BE2C (cell line): ENCODE data around the gene SEC16A.

Source experiments
- DNase-seq: peaks from one replicate; pipeline ENCODE4 v3.0.0-alpha.2; 2020
- H3K27me3 ChIP-seq: fragments of 250-450 bp; sonication (Bioruptor Pico); 2 replicates; pipeline ENCODE4 v1.5.1; 2020; ENCODE audit warnings: mild to moderate bottlenecking
- H3K36me3 ChIP-seq: fragments of 250-450 bp; sonication (Bioruptor Pico); 2 replicates; pipeline ENCODE4 v1.5.1; 2020; ENCODE audit warnings: mild to moderate bottlenecking
- H3K4me1 ChIP-seq: fragments of 250-450 bp; sonication (Bioruptor Pico); 2 replicates; pipeline ENCODE4 v1.5.1; 2020
- H3K4me3 ChIP-seq: 2 replicates; pipeline ENCODE4 v1.5.1; 2011; ENCODE audit warnings: low read depth, low read length
- H3K9me3 ChIP-seq: fragments of 250-450 bp; sonication (Bioruptor Pico); 2 replicates; pipeline ENCODE4 v1.5.1; 2020
- CTCF ChIP-seq: IDR thresholded peaks from 2 replicates; pipeline ENCODE4 v1.5.1; 2012; ENCODE audit warnings: mild to moderate bottlenecking, low read depth, low read length

SEC16A gene

GRCh38 chr9:136463578-136463977, 19.3 kb downstream of the SEC16A start:
- H3K4me1 ChIP-seq, result no peaks in the 10 kb centered on the region
- no peak for DNase-seq
- H3K36me3 ChIP-seq, result peaks cover 88% of the 10 kb centered on the region
- no peak for TF ChIP-seq CTCF
- no peak overlapping the region for H3K4me3 ChIP-seq
- H3K9me3 ChIP-seq, result no peaks in the 10 kb centered on the region
- H3K27me3 ChIP-seq, result no peaks in the 10 kb centered on the region

DNA sequence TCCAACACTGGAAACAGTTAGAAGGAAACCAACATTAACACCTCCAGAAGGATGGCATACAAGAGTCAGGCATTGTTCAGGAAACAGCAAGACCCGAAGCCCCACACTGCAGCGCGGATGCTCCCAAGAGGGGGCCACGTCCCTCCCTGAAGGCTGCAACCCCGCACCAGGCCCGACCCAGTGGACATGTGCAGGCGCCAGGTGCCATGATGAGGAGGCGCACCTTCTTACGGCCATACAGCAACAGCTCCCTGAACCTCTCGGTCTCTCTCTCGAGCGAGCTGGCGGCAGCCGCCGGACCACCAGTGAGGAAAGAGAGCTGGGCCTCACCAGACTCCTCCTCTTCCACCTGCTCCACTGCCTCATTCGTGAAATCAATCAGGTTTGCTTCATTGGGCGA, 20.2 kb downstream of the SEC16A start:
- H3K9me3 ChIP-seq, result no peaks in the 10 kb centered on the region
- no peaks in the 10 kb centered on the region for H3K27me3 ChIP-seq
- H3K4me1 ChIP-seq, result no peaks in the 10 kb centered on the region
- peaks cover 82% of the 10 kb centered on the region for H3K36me3 ChIP-seq
- TF ChIP-seq CTCF, result no peak
- no peak for DNase-seq
- no peak overlapping the region for H3K4me3 ChIP-seq

DNA sequence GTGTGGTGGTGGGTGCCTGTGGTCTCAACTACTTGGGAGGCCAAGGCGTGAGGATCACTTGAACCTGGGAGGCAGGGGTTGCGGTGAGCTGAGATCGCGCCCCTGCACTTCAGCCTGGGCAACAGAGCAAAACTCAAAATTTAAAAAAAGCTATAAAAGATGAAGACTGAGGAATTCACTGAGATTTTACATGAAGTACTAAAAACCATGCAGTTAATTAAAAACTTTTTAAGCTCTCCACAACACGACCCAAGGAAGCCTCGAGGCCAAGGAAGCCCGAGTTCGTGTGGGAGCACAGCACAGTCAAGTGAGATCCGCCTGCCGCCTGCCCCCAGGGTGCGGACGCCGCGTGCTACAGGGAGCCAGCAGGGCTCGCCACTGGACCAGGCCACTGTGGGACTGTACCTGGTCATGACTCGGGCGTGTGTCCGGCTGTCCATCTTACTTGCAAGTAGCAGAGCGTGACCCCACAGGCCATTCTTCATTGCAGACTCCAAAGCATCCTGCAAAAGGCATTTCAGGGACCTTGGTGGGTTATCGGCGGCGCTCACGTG, 22.0 kb downstream of the SEC16A start:
- no peak overlapping the region for H3K4me3 ChIP-seq
- peaks cover 85% of the 10 kb centered on the region for H3K36me3 ChIP-seq
- no peaks in the 10 kb centered on the region for H3K27me3 ChIP-seq
- no peak for DNase-seq
- no peak for TF ChIP-seq CTCF
- no peaks in the 10 kb centered on the region for H3K9me3 ChIP-seq
- H3K4me1 ChIP-seq, result no peaks in the 10 kb centered on the region

DNA sequence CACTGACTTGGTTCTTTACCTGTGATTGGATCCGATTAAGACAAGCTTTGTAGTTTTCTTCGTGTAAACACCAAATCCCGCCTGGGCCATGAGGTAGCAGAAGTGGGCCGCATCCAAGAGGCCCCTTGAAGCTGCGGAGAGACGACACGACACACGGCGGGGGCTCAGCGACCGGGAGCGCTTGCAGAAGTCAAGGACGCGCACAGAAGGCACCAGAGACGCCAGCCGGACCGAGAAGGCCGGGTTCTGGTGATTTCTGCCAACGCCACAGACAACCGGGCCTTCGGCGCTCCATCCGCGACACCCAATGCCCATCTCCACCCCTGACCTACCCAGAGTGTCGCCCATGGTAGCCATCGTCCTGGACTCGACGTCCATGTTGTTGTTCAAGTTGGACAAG, 23.4 kb downstream of the SEC16A start:
- H3K9me3 ChIP-seq, result no peaks in the 10 kb centered on the region
- H3K36me3 ChIP-seq, result peaks cover 80% of the 10 kb centered on the region
- TF ChIP-seq CTCF, result no peak

DNA sequence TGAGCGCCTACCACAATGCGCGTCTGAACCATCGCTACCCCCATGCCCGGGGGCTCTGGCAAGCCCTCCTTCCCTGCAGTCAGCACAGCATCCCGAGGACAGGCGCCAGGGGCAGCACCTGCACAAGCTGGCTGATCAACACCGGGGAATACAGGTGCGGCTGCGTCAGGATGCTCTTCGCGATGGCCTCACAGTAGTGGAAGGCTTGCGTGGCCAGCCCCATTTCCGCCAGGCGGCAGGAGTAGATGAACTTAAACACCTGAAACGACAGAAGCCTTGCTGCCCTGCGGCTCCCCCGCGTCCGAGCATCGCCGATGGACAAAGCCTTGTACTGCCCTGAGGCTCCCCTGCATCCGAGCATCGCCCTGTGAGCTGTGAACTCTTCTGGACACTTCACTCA, 25.5 kb downstream of the SEC16A start:
- no peak overlapping the region for H3K4me3 ChIP-seq
- H3K27me3 ChIP-seq, result no peaks in the 10 kb centered on the region
- peaks cover 71% of the 10 kb centered on the region for H3K36me3 ChIP-seq
- no peaks in the 10 kb centered on the region for H3K4me1 ChIP-seq
- no peaks in the 10 kb centered on the region for H3K9me3 ChIP-seq
- no peak for TF ChIP-seq CTCF
- DNase-seq, result no peak

More for the DNA sequence above, 23.4 kb downstream of the SEC16A start:
- Histone ChIP-seq H3K4me3 (no peak overlapping the region), H3K4me1 (no peaks in the 10 kb centered on the region), H3K27me3 (no peaks in the 10 kb centered on the region)
- DNase-seq, result no peak

- no peak overlapping the region for H3K4me3 ChIP-seq
- no peak for TF ChIP-seq CTCF
- H3K4me1 ChIP-seq, result no peaks in the 10 kb centered on the region
- H3K9me3 ChIP-seq, result no peaks in the 10 kb centered on the region
- DNase-seq, result no peak
- H3K27me3 ChIP-seq, result no peaks in the 10 kb centered on the region
- H3K36me3 ChIP-seq, result peaks cover 65% of the 10 kb centered on the region
Observed at GRCh38 chr9:136456258-136456657, 26.6 kb downstream of the SEC16A start.
